Immature natural killer cell (primary cell): Measurements from ENCODE around the gene CNKSR1. TPM values are rescaled to one million over a fixed set of nuclear protein-coding genes. Genes with fewer than 3 reads are reported as not detected.

ENCODE experiments used
- DNase-seq, 3 donors: peaks; one replicate each; pipeline ENCODE4 v3.0.0; 2022; ENCODE audit warnings: mixed read lengths in 1 of 3
- H3K27ac Mint-ChIP-seq, 6 donors: one replicate each; pipeline ENCODE4 v1.8.0; 2020; ENCODE audit warnings: mixed read lengths in 6 of 6, mild to moderate bottlenecking in 5 of 6, inconsistent platforms in 4 of 6, moderate library complexity in 3 of 6
- H3K27me3 Mint-ChIP-seq, 3 donors: one replicate each; pipeline ENCODE4 v1.8.0; 2020 to 2021; ENCODE audit warnings: low read depth in 3 of 3, mild to moderate bottlenecking in 3 of 3, mixed read lengths in 3 of 3, moderate library complexity in 3 of 3, inconsistent platforms in 1 of 3
- H3K36me3 Mint-ChIP-seq, 3 donors: one replicate each; pipeline ENCODE4 v1.8.0; 2020; ENCODE audit warnings: mixed read lengths in 3 of 3, inconsistent platforms in 2 of 3, mild to moderate bottlenecking in 2 of 3
- H3K4me1 Mint-ChIP-seq, 2 donors: one replicate each; pipeline ENCODE4 v1.8.0; 2020; ENCODE audit warnings: inconsistent platforms in 2 of 2, mild to moderate bottlenecking in 2 of 2, mixed read lengths in 2 of 2, moderate library complexity in 1 of 2
- H3K4me3 Mint-ChIP-seq, 5 donors: one replicate each; pipeline ENCODE4 v1.8.0; 2020; ENCODE audit warnings: mild to moderate bottlenecking in 5 of 5, mixed read lengths in 5 of 5, inconsistent platforms in 3 of 5, moderate library complexity in 3 of 5
- H3K9me3 Mint-ChIP-seq, 6 donors: one replicate each; pipeline ENCODE4 v1.8.0; 2020; ENCODE audit warnings: mild to moderate bottlenecking in 6 of 6, mixed read lengths in 6 of 6, inconsistent platforms in 4 of 6, moderate library complexity in 3 of 6
- polyA plus RNA-seq, 3 donors: library from polyadenylated mRNA; unstranded; fragments of 300-500 nt; fragmentation: Illumina TruSeq; gene quantifications; one replicate each; pipeline ENCODE4 v1.2.3, GENCODE V29; 2021

CNKSR1 gene
- polyA plus RNA-seq, 3 donors from 2014 or later: not detected

GRCh38 chr1:26181586-26182382 lies 4.5 kb downstream of the CNKSR1 start:
- Mint-ChIP-seq H3K27ac (no peak overlapping the region), H3K27me3 (peaks cover 0 to 2% (median 0%) of the 10 kb centered on the region in 3 donors)

GRCh38 chr1:26182383-26182696 lies 5.0 kb downstream of the CNKSR1 start:
- no peaks in the 10 kb centered on the region for H3K4me1 Mint-ChIP-seq
- H3K27me3 Mint-ChIP-seq: peaks cover 0 to 2% (median 0%) of the 10 kb centered on the region in 3 donors
- no peak overlapping the region for H3K4me3 Mint-ChIP-seq
- H3K36me3 Mint-ChIP-seq: peaks cover 0 to 4% (median 0%) of the 10 kb centered on the region in 3 donors
- no peak overlapping the region for H3K27ac Mint-ChIP-seq
- H3K9me3 Mint-ChIP-seq: no peaks in the 10 kb centered on the region
- DNase-seq: no peak

More at GRCh38 chr1:26181586-26182382, 4.5 kb downstream of the CNKSR1 start:
- no peak for DNase-seq
- Mint-ChIP-seq H3K4me3 (no peak overlapping the region), H3K9me3 (no peaks in the 10 kb centered on the region), H3K4me1 (no peaks in the 10 kb centered on the region), H3K36me3 (peaks cover 0 to 4% (median 0%) of the 10 kb centered on the region in 3 donors)

GRCh38 chr1:26184086-26184485 lies 6.8 kb downstream of the CNKSR1 start:
- Mint-ChIP-seq H3K36me3 (peaks cover 0 to 4% (median 0%) of the 10 kb centered on the region in 3 donors), H3K9me3 (no peaks in the 10 kb centered on the region), H3K4me1 (no peaks in the 10 kb centered on the region), H3K27me3 (peaks cover 0 to 2% (median 0%) of the 10 kb centered on the region in 3 donors), H3K27ac (no peak overlapping the region), H3K4me3 (no peak overlapping the region)
- DNase-seq: no peak

- H3K4me3 Mint-ChIP-seq: no peak overlapping the region
- H3K36me3 Mint-ChIP-seq: peaks cover 0 to 7% (median 0%) of the 10 kb centered on the region in 3 donors
Measured at GRCh38 chr1:26184883-26185282, 7.6 kb downstream of the CNKSR1 start.

DNA sequence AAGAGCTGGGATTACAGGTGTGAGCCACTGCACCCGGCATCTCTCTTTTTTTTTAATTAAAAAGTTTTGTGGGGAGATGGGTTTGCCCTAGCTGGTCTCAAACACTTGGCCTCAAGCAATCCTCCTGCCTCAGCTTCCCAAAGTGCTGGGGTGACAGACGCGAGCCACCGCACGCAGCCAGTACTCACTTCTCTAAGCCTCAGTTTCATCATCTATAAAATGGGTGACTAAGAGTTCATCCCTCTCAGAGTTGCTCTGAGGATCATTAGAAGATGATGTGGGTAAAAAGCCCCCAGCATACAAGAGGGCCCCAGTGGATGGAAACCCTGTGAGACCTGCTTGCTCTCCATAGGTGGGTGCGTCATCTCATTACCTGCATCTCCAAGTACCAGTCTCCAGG lies 10.6 kb downstream of the CNKSR1 start:
- H3K4me3 Mint-ChIP-seq: no peak overlapping the region
- H3K27me3 Mint-ChIP-seq: peaks cover 0 to 6% (median 2%) of the 10 kb centered on the region in 3 donors
- H3K9me3 Mint-ChIP-seq: no peaks in the 10 kb centered on the region
- H3K27ac Mint-ChIP-seq: no peak overlapping the region
- DNase-seq: no peak
- peaks cover 0 to 7% (median 0%) of the 10 kb centered on the region in 3 donors for H3K36me3 Mint-ChIP-seq
- no peaks in the 10 kb centered on the region for H3K4me1 Mint-ChIP-seq

More at GRCh38 chr1:26184883-26185282, 7.6 kb downstream of the CNKSR1 start:
- DNase-seq: no peak
- Mint-ChIP-seq H3K4me1 (no peaks in the 10 kb centered on the region), H3K27me3 (peaks cover 0 to 2% (median 0%) of the 10 kb centered on the region in 3 donors), H3K9me3 (no peaks in the 10 kb centered on the region), H3K27ac (no peak overlapping the region)

DNA sequence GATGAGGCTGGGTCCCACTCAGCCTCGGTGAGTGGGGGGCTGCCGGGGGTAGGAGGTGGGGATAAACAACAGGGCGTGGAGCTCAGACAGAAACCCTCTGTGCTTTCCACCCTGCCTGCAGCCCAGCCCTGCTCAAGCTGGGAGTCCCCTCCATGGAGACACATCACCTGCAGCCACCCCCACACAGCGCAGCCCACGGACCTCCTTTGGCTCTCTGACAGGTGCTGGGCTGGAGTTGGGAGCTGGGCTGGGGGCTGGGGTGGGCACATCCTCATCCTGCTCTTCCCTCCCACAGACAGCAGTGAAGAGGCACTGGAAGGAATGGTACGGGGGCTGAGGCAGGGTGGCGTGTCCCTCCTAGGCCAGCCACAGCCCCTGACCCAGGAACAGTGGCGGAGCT lies 11.2 kb downstream of the CNKSR1 start:
- DNase-seq: no peak
- no peak overlapping the region for H3K27ac Mint-ChIP-seq
- H3K27me3 Mint-ChIP-seq: peaks cover 0 to 6% (median 3%) of the 10 kb centered on the region in 3 donors
- H3K36me3 Mint-ChIP-seq: peaks cover 0 to 7% (median 0%) of the 10 kb centered on the region in 3 donors
- H3K4me3 Mint-ChIP-seq: no peak overlapping the region
- no peaks in the 10 kb centered on the region for H3K4me1 Mint-ChIP-seq
- no peaks in the 10 kb centered on the region for H3K9me3 Mint-ChIP-seq

DNA sequence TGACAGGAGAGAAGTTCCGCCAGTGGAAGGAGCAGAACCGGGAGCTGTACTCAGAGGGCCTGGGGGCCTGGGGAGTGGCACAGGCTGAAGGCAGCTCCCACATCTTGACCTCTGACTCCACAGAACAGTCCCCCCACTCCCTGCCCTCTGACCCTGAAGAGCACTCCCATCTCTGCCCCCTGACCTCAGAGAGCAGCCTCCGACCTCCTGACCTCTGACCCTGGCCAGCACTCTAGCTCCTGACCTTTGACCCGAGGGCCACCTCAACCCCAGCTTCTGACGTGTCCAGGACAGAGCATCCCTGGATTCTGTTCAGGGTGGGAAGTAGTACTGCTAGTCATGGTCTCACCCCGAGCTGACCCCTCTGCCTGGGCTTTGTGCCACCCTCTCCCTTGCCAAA lies 12.0 kb downstream of the CNKSR1 start:
- DNase-seq: no peak
- no peak overlapping the region for H3K4me3 Mint-ChIP-seq
- no peaks in the 10 kb centered on the region for H3K4me1 Mint-ChIP-seq
- H3K36me3 Mint-ChIP-seq: peaks cover 0 to 7% (median 0%) of the 10 kb centered on the region in 3 donors
- no peak overlapping the region for H3K27ac Mint-ChIP-seq
- H3K9me3 Mint-ChIP-seq: no peaks in the 10 kb centered on the region
- peaks cover 0 to 6% (median 2%) of the 10 kb centered on the region in 3 donors for H3K27me3 Mint-ChIP-seq

DNA sequence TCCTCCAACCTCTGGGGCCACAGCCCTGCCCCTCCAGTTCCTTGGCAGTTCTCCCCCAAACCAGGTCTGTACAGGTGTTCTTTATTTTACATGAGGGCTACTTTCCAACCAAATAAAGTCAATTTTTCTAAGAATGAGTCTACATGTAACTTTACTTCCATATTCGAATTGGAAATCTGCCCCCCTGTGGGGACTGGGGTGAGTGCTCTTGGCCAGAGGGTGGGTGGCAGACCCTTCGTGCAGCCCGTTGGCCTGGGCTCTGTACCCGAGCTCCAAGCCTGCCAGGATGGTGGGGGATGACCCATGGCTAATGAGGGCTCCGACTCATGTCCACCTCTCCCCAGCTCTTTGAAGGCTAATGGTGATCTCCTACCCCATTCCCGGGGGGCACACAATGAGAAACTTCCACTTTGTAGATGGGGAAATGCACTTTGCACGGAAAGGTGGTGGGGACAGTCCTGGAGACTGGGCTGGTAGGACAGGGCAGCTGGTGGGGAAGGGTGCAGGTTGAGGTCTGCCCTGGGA lies 12.5 kb downstream of the CNKSR1 start:
- no peak for DNase-seq
- Mint-ChIP-seq H3K36me3 (peaks cover 0 to 7% (median 0%) of the 10 kb centered on the region in 3 donors), H3K27me3 (peaks cover 0 to 6% (median 2%) of the 10 kb centered on the region in 3 donors), H3K27ac (no peak overlapping the region), H3K4me1 (no peaks in the 10 kb centered on the region), H3K9me3 (no peaks in the 10 kb centered on the region), H3K4me3 (no peak overlapping the region)

- Mint-ChIP-seq H3K4me1 (no peaks in the 10 kb centered on the region), H3K9me3 (no peaks in the 10 kb centered on the region), H3K27me3 (peaks cover 0 to 6% (median 2%) of the 10 kb centered on the region in 3 donors), H3K27ac (no peak within 1 kb of the TSS), H3K4me3 (no peak within 1 kb of the TSS), H3K36me3 (peaks cover 0 to 7% (median 0%) of the 10 kb centered on the region in 3 donors)
- DNase-seq: no peak
Measured at GRCh38 chr1:26190373-26190987, 13.2 kb downstream of the CNKSR1 start, which contains the start of gene CATSPER4. Gene CATSPER4 (plus strand): TSS chr1:26190602. CDS start chr1:26190628, 26 bp downstream.

DNA sequence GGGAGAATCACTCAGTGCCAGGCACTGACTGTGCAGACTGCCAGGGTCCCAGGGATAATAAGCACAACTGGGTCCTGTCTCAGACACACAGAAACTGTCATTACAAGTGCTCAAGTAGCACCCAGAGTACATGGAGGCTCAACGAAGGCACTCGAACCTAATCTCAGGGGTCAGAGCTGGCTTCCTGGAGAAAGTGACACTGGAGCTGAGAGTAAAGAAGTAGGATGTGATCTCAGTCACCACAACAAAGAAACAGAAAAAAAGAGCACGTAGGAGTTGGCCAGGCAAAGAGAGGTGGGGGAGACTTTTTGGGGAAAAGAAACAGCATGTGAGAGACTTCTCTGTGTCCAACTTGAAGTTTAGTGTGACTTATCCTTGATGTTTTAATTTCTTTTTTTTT lies 14.4 kb downstream of the CNKSR1 start:
- peaks cover 0 to 6% (median 2%) of the 10 kb centered on the region in 3 donors for H3K27me3 Mint-ChIP-seq
- peak overlapping the region in 1 of 6 donors; percentile 25 for H3K27ac Mint-ChIP-seq
- no peaks in the 10 kb centered on the region for H3K4me1 Mint-ChIP-seq
- peaks cover 0 to 3% (median 0%) of the 10 kb centered on the region in 3 donors for H3K36me3 Mint-ChIP-seq
- H3K9me3 Mint-ChIP-seq: no peaks in the 10 kb centered on the region
- DNase-seq: no peak
- no peak overlapping the region for H3K4me3 Mint-ChIP-seq

GRCh38 chr1:26195805-26196204 lies 18.5 kb downstream of the CNKSR1 start:
- Mint-ChIP-seq H3K27me3 (peaks cover 0 to 5% (median 4%) of the 10 kb centered on the region in 3 donors), H3K27ac (no peak overlapping the region), H3K4me3 (no peak overlapping the region), H3K36me3 (no peaks in the 10 kb centered on the region), H3K9me3 (no peaks in the 10 kb centered on the region), H3K4me1 (no peaks in the 10 kb centered on the region)
- DNase-seq: no peak

- no peak overlapping the region for H3K27ac Mint-ChIP-seq
- H3K36me3 Mint-ChIP-seq: no peaks in the 10 kb centered on the region
- peaks cover 4 to 7% of the 10 kb centered on the region in 2 donors for H3K4me1 Mint-ChIP-seq
- H3K4me3 Mint-ChIP-seq: no peak overlapping the region
- H3K27me3 Mint-ChIP-seq: peaks cover 0 to 5% (median 0%) of the 10 kb centered on the region in 3 donors
- no peaks in the 10 kb centered on the region for H3K9me3 Mint-ChIP-seq
- DNase-seq: no peak
Measured at GRCh38 chr1:26197301-26197700, 20.0 kb downstream of the CNKSR1 start.

GRCh38 chr1:26197813-26198212 lies 20.5 kb downstream of the CNKSR1 start:
- no peak for DNase-seq
- H3K27ac Mint-ChIP-seq: no peak overlapping the region
- H3K4me1 Mint-ChIP-seq: peaks cover 4 to 8% of the 10 kb centered on the region in 2 donors
- H3K36me3 Mint-ChIP-seq: no peaks in the 10 kb centered on the region
- peaks cover 0 to 5% (median 0%) of the 10 kb centered on the region in 3 donors for H3K27me3 Mint-ChIP-seq
- H3K9me3 Mint-ChIP-seq: no peaks in the 10 kb centered on the region
- no peak overlapping the region for H3K4me3 Mint-ChIP-seq

DNA sequence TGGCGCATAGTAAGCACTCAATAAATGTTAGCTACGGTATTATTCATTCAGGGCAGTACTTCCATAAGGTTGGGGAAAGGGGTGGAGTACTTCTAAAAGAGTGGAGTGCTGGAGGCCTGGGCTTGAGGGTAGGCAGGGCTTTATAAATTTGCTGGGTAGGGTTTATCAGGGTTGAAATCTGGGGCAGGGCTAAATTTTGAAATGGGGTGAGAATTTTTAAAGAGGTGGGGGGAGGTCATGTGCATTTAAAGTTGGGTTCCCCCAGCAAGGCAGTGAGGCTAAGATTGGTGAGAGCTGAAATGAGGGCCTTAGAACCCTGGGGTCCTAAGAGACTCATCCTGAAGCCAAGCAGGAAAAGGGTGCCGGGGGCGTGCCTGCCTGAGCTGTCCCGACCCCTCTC lies 23.1 kb downstream of the CNKSR1 start:
- peaks cover 2 to 7% (median 3%) of the 10 kb centered on the region in 3 donors for H3K27me3 Mint-ChIP-seq
- H3K9me3 Mint-ChIP-seq: no peaks in the 10 kb centered on the region
- no peak for DNase-seq
- no peaks in the 10 kb centered on the region for H3K36me3 Mint-ChIP-seq
- H3K4me3 Mint-ChIP-seq: peak overlapping the region in 1 of 5 donors; percentile 11
- no peak overlapping the region for H3K27ac Mint-ChIP-seq
- H3K4me1 Mint-ChIP-seq: peaks cover 4 to 8% of the 10 kb centered on the region in 2 donors
